ENCODE results near the gene TCF20.
A peak's percentile ranks its signal among the peaks of the same experiment; 100 is the strongest.

The TCF20 gene

GRCh38 chr22:42306010-42306409 lies 35.6 kb upstream of the TCF20 start:
- H3K36me3 Mint-ChIP-seq (ENCODE audit: low read depth), result no peaks in the 10 kb centered on the region
- H3K9me3 Mint-ChIP-seq, result no peaks in the 10 kb centered on the region
- H3K27ac Mint-ChIP-seq, result no peak overlapping the region
- no peaks in the 10 kb centered on the region for H3K27me3 Mint-ChIP-seq
- peaks cover 19% of the 10 kb centered on the region for H3K4me1 Mint-ChIP-seq (ENCODE audit: low read depth)
- H3K4me3 Mint-ChIP-seq, result no peak overlapping the region

- Mint-ChIP-seq H3K27ac (no peak overlapping the region), H3K27me3 (no peaks in the 10 kb centered on the region), H3K36me3 (ENCODE audit: low read depth) (no peaks in the 10 kb centered on the region), H3K9me3 (no peaks in the 10 kb centered on the region), H3K4me1 (ENCODE audit: low read depth) (peaks cover 27% of the 10 kb centered on the region), H3K4me3 (no peak overlapping the region)
Observed at GRCh38 chr22:42304324-42304790, 33.9 kb upstream of the TCF20 start.

GRCh38 chr22:42303396-42304323 lies 33.2 kb upstream of the TCF20 start:
- H3K4me1 Mint-ChIP-seq (ENCODE audit: low read depth), result peaks cover 34% of the 10 kb centered on the region
- H3K27ac Mint-ChIP-seq, result no peak overlapping the region

GRCh38 chr22:42301742-42302102 lies 31.3 kb upstream of the TCF20 start:
- H3K4me3 Mint-ChIP-seq, result no peak overlapping the region
- no peaks in the 10 kb centered on the region for H3K9me3 Mint-ChIP-seq
- H3K36me3 Mint-ChIP-seq (ENCODE audit: low read depth), result no peaks in the 10 kb centered on the region
- no peak overlapping the region for H3K27ac Mint-ChIP-seq
- no peaks in the 10 kb centered on the region for H3K27me3 Mint-ChIP-seq
- peaks cover 51% of the 10 kb centered on the region for H3K4me1 Mint-ChIP-seq (ENCODE audit: low read depth)

More at GRCh38 chr22:42303396-42304323, 33.2 kb upstream of the TCF20 start:
- Mint-ChIP-seq H3K9me3 (no peaks in the 10 kb centered on the region), H3K36me3 (ENCODE audit: low read depth) (no peaks in the 10 kb centered on the region), H3K4me3 (no peak overlapping the region), H3K27me3 (no peaks in the 10 kb centered on the region)

GRCh38 chr22:42301077-42301741 lies 30.8 kb upstream of the TCF20 start:
- Mint-ChIP-seq H3K27me3 (no peaks in the 10 kb centered on the region), H3K36me3 (ENCODE audit: low read depth) (no peaks in the 10 kb centered on the region), H3K9me3 (no peaks in the 10 kb centered on the region), H3K4me3 (peak overlapping the region; percentile 40), H3K4me1 (ENCODE audit: low read depth) (peaks cover 54% of the 10 kb centered on the region), H3K27ac (peak overlapping the region; percentile 55)

GRCh38 chr22:42300259-42301076 lies 30.0 kb upstream of the TCF20 start:
- Mint-ChIP-seq H3K4me3 (peak overlapping the region; percentile 40), H3K36me3 (ENCODE audit: low read depth) (no peaks in the 10 kb centered on the region), H3K27me3 (no peaks in the 10 kb centered on the region), H3K4me1 (ENCODE audit: low read depth) (peaks cover 57% of the 10 kb centered on the region), H3K27ac (peak overlapping the region; percentile 55), H3K9me3 (no peaks in the 10 kb centered on the region)

- peaks cover 60% of the 10 kb centered on the region for H3K4me1 Mint-ChIP-seq (ENCODE audit: low read depth)
- peak overlapping the region; percentile 32 for H3K4me3 Mint-ChIP-seq
- H3K9me3 Mint-ChIP-seq, result no peaks in the 10 kb centered on the region
- peak overlapping the region; percentile 50 for H3K27ac Mint-ChIP-seq
- no peaks in the 10 kb centered on the region for H3K36me3 Mint-ChIP-seq (ENCODE audit: low read depth)
- no peaks in the 10 kb centered on the region for H3K27me3 Mint-ChIP-seq
Observed at GRCh38 chr22:42299586-42300258, 29.3 kb upstream of the TCF20 start.

- Mint-ChIP-seq H3K27ac (no peak overlapping the region), H3K36me3 (ENCODE audit: low read depth) (no peaks in the 10 kb centered on the region), H3K4me3 (no peak overlapping the region), H3K4me1 (ENCODE audit: low read depth) (peaks cover 61% of the 10 kb centered on the region), H3K9me3 (no peaks in the 10 kb centered on the region), H3K27me3 (no peaks in the 10 kb centered on the region)
Observed at GRCh38 chr22:42298746-42299145, 28.3 kb upstream of the TCF20 start.

- Mint-ChIP-seq H3K27me3 (no peaks in the 10 kb centered on the region), H3K36me3 (ENCODE audit: low read depth) (no peaks in the 10 kb centered on the region), H3K4me3 (no peak overlapping the region), H3K4me1 (ENCODE audit: low read depth) (peaks cover 62% of the 10 kb centered on the region), H3K9me3 (no peaks in the 10 kb centered on the region), H3K27ac (no peak overlapping the region)
Observed at GRCh38 chr22:42297778-42298177, 27.3 kb upstream of the TCF20 start.

GRCh38 chr22:42296883-42297282 lies 26.4 kb upstream of the TCF20 start:
- peaks cover 62% of the 10 kb centered on the region for H3K4me1 Mint-ChIP-seq (ENCODE audit: low read depth)
- no peaks in the 10 kb centered on the region for H3K27me3 Mint-ChIP-seq
- H3K36me3 Mint-ChIP-seq (ENCODE audit: low read depth), result no peaks in the 10 kb centered on the region
- no peak overlapping the region for H3K27ac Mint-ChIP-seq
- no peaks in the 10 kb centered on the region for H3K9me3 Mint-ChIP-seq
- no peak overlapping the region for H3K4me3 Mint-ChIP-seq

GRCh38 chr22:42296381-42296853 lies 26.0 kb upstream of the TCF20 start:
- H3K4me3 Mint-ChIP-seq, result no peak overlapping the region
- H3K27ac Mint-ChIP-seq, result no peak overlapping the region
- no peaks in the 10 kb centered on the region for H3K36me3 Mint-ChIP-seq (ENCODE audit: low read depth)
- H3K27me3 Mint-ChIP-seq, result no peaks in the 10 kb centered on the region
- H3K9me3 Mint-ChIP-seq, result no peaks in the 10 kb centered on the region
- peaks cover 62% of the 10 kb centered on the region for H3K4me1 Mint-ChIP-seq (ENCODE audit: low read depth)

- Mint-ChIP-seq H3K4me1 (ENCODE audit: low read depth) (peaks cover 41% of the 10 kb centered on the region), H3K9me3 (no peaks in the 10 kb centered on the region), H3K4me3 (no peak overlapping the region), H3K36me3 (ENCODE audit: low read depth) (no peaks in the 10 kb centered on the region), H3K27ac (no peak overlapping the region), H3K27me3 (no peaks in the 10 kb centered on the region)
Observed at GRCh38 chr22:42294034-42294985, 23.9 kb upstream of the TCF20 start.

GRCh38 chr22:42292732-42293520 lies 22.5 kb upstream of the TCF20 start:
- Mint-ChIP-seq H3K4me1 (ENCODE audit: low read depth) (peaks cover 29% of the 10 kb centered on the region), H3K27me3 (no peaks in the 10 kb centered on the region), H3K4me3 (no peak overlapping the region), H3K36me3 (ENCODE audit: low read depth) (no peaks in the 10 kb centered on the region), H3K27ac (no peak overlapping the region), H3K9me3 (no peaks in the 10 kb centered on the region)
